ENCODE measurements around the gene B3GLCT. TPM values are rescaled to one million over a fixed set of nuclear protein-coding genes. Genes with fewer than 3 reads are reported as not detected.

The B3GLCT gene
- total RNA-seq, 1 donor from 2014 or later, result 12.7 TPM

DNA sequence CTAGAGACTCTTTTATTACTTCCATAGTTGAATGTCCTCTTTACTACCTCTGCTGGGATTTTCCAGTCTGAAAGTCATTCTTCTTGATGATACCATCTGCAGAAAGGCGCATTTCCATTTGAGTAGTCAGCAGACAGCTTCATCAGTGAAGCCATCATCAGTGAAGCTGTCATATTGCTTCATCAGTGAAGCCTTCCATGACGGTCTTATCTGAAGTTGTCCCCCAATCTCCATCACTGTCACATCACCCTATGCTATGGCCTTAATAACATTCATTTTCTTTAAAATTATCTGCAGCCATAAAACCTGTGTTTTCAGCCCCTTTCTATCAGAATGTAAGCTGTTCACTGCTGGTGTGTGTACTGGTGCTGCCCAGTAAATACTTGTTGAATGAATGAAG is 151.6 kb downstream of the B3GLCT start:
- no peak overlapping the region for H3K4me3 Mint-ChIP-seq (ENCODE audit: unreplicated experiment)
- no peak overlapping the region for H3K27ac Mint-ChIP-seq (ENCODE audit: unreplicated experiment)
- H3K27me3 Mint-ChIP-seq (ENCODE audit: low read depth), result peaks cover 6% of the 10 kb centered on the region
- DNase-seq (ENCODE audit: low spot score), result no peak
- H3K36me3 Mint-ChIP-seq (ENCODE audit: low read depth), result peaks cover 3% of the 10 kb centered on the region
- no peak for TF ChIP-seq CTCF (IDR thresholded peaks at IDR 0.05)
- H3K4me1 Mint-ChIP-seq (ENCODE audit: low read depth), result peaks cover 3% of the 10 kb centered on the region
- H3K9me3 Mint-ChIP-seq (ENCODE audit: low read depth), result peaks cover 20% of the 10 kb centered on the region

DNA sequence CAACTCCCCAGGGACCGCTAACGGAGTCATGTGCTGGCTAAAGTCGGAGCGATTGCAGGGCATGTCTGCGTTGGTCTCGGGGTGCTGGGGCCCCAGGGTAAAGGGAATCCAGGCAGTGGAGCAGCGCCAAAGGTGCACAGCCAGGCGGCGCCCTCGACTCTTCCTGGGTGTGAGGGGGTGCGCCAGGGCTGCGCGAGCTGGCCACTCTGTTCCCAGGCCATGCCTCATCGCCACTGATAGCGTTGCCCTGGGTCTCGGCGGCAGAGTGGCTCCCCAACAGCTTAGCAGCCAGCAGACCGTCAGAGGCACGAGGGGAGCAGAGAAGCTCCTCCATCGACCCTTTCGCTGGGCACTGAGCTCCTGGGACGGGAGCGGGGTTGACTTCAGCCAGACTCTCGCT is 152.7 kb downstream of the B3GLCT start:
- Mint-ChIP-seq H3K4me1 (ENCODE audit: low read depth) (peaks cover 3% of the 10 kb centered on the region), H3K4me3 (ENCODE audit: unreplicated experiment) (no peak overlapping the region), H3K27me3 (ENCODE audit: low read depth) (peaks cover 6% of the 10 kb centered on the region), H3K9me3 (ENCODE audit: low read depth) (peaks cover 20% of the 10 kb centered on the region), H3K27ac (ENCODE audit: unreplicated experiment) (no peak overlapping the region), H3K36me3 (ENCODE audit: low read depth) (peaks cover 3% of the 10 kb centered on the region)
- no peak for TF ChIP-seq CTCF (IDR thresholded peaks at IDR 0.05)
- no peak for DNase-seq (ENCODE audit: low spot score)

- Mint-ChIP-seq H3K27ac (ENCODE audit: unreplicated experiment) (no peak overlapping the region), H3K36me3 (ENCODE audit: low read depth) (peaks cover 3% of the 10 kb centered on the region), H3K4me3 (ENCODE audit: unreplicated experiment) (no peak overlapping the region), H3K4me1 (ENCODE audit: low read depth) (peaks cover 3% of the 10 kb centered on the region), H3K27me3 (ENCODE audit: low read depth) (peaks cover 9% of the 10 kb centered on the region), H3K9me3 (ENCODE audit: low read depth) (peaks cover 13% of the 10 kb centered on the region)
- no peak for TF ChIP-seq CTCF (IDR thresholded peaks at IDR 0.05)
- no peak for DNase-seq (ENCODE audit: low spot score)
Measured at GRCh38 chr13:31355001-31355400, 155.2 kb downstream of the B3GLCT start.

DNA sequence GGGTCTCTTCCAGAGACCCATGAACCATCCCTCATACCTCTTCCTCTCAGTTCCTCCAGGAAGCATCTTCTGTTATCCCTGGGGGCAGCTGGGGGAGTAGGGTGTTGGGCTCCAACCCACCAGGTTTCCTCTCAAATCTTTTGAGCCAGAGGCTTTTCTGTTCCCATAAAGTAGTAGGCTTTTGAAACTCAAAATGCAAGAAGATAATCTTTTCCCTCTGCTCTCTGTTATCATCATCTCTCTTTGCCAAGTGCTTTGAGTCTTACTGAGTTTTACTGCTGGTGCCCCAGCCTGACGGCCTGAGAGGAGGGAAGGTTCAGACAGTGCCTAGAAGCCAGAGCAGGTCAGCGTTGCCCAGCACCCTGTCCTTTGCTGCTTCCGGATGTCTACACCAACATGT is 157.2 kb downstream of the B3GLCT start:
- Mint-ChIP-seq H3K4me1 (ENCODE audit: low read depth) (no peaks in the 10 kb centered on the region), H3K36me3 (ENCODE audit: low read depth) (peaks cover 3% of the 10 kb centered on the region), H3K4me3 (ENCODE audit: unreplicated experiment) (no peak overlapping the region), H3K27me3 (ENCODE audit: low read depth) (peaks cover 3% of the 10 kb centered on the region), H3K9me3 (ENCODE audit: low read depth) (peaks cover 13% of the 10 kb centered on the region), H3K27ac (ENCODE audit: unreplicated experiment) (no peak overlapping the region)
- no peak for DNase-seq (ENCODE audit: low spot score)
- no peak for TF ChIP-seq CTCF (IDR thresholded peaks at IDR 0.05)

- Mint-ChIP-seq H3K27ac (ENCODE audit: unreplicated experiment) (no peak overlapping the region), H3K36me3 (ENCODE audit: low read depth) (peaks cover 3% of the 10 kb centered on the region), H3K27me3 (ENCODE audit: low read depth) (peaks cover 3% of the 10 kb centered on the region), H3K4me3 (ENCODE audit: unreplicated experiment) (no peak overlapping the region), H3K9me3 (ENCODE audit: low read depth) (peaks cover 13% of the 10 kb centered on the region), H3K4me1 (ENCODE audit: low read depth) (no peaks in the 10 kb centered on the region)
- TF ChIP-seq CTCF (IDR thresholded peaks at IDR 0.05), result no peak
- DNase-seq (ENCODE audit: low spot score), result no peak
Measured at GRCh38 chr13:31357581-31357980, 157.8 kb downstream of the B3GLCT start.

All from chondrocyte (in vitro differentiated cells).